GM18505 (cell line): Measurements from ENCODE around the gene MSX1.

Experiments used
- ATAC-seq: cut with Tn5 transposase; IDR thresholded peaks from one replicate; pipeline ENCODE4 v1.9.1; 2021; ENCODE audit not compliant: unreplicated experiment
- POLR2A ChIP-seq: IDR thresholded peaks from 4 replicates; pipeline ENCODE4 v1.6.1; 2011; ENCODE audit warnings: borderline replicate concordance; ENCODE audit not compliant: insufficient read depth, insufficient read length; ENCODE audit errors: extremely low read depth

MSX1 gene

GRCh38 chr4:4913147-4913561 lies 53.7 kb downstream of the MSX1 start:
- no peak for ATAC-seq
- TF ChIP-seq POLR2A: no peak
